Suppressor macrophage (primary cell): Measurements from ENCODE around the gene SEC22A.
A peak's percentile ranks its signal among the peaks of the same experiment; 100 is the strongest.

Experiments used
- DNase-seq, 4 experiments: peaks; one replicate each; pipeline ENCODE4 v3.0.0-alpha.2; 2020 to 2022

SEC22A gene

GRCh38 chr3:123289391-123290106 lies 87.8 kb downstream of the SEC22A start:
- DNase-seq = no peak

GRCh38 chr3:123290107-123290930 lies 88.6 kb downstream of the SEC22A start:
- DNase-seq = no peak

GRCh38 chr3:123290962-123291361 lies 89.2 kb downstream of the SEC22A start:
- DNase-seq = no peak

GRCh38 chr3:123291404-123291803 lies 89.7 kb downstream of the SEC22A start:
- no peak for DNase-seq

GRCh38 chr3:123292321-123293310 lies 90.9 kb downstream of the SEC22A start:
- no peak for DNase-seq

- no peak for DNase-seq
Observed at GRCh38 chr3:123294296-123294938, 92.7 kb downstream of the SEC22A start.

GRCh38 chr3:123295171-123295900 lies 93.6 kb downstream of the SEC22A start:
- DNase-seq = no peak

GRCh38 chr3:123295901-123296250 lies 94.1 kb downstream of the SEC22A start:
- DNase-seq = no peak

- DNase-seq = no peak
Observed at GRCh38 chr3:123296261-123296660, 94.5 kb downstream of the SEC22A start.

GRCh38 chr3:123296836-123297626 lies 95.3 kb downstream of the SEC22A start:
- no peak for DNase-seq

- no peak for DNase-seq
Observed at GRCh38 chr3:123297627-123297899, 95.8 kb downstream of the SEC22A start.

- no peak for DNase-seq
Observed at GRCh38 chr3:123298903-123299302, 97.2 kb downstream of the SEC22A start.

- DNase-seq = no peak
Observed at GRCh38 chr3:123299581-123299980, 97.8 kb downstream of the SEC22A start.

GRCh38 chr3:123300056-123300455 lies 98.3 kb downstream of the SEC22A start:
- DNase-seq = no peak

GRCh38 chr3:123300583-123300982 lies 98.8 kb downstream of the SEC22A start:
- DNase-seq = no peak

- no peak for DNase-seq
Observed at GRCh38 chr3:123301331-123302184, 99.8 kb downstream of the SEC22A start.

- no peak for DNase-seq
Observed at GRCh38 chr3:123302961-123303360, 101.2 kb downstream of the SEC22A start.

- DNase-seq = no peak
Observed at GRCh38 chr3:123303976-123304560, 102.3 kb downstream of the SEC22A start.

GRCh38 chr3:123305192-123305591 lies 103.4 kb downstream of the SEC22A start:
- DNase-seq = peak in 3 of 4 experiments; percentile 10 to 18 (median 11)

GRCh38 chr3:123307064-123307463 lies 105.3 kb downstream of the SEC22A start:
- no peak for DNase-seq
